Measurements from ENCODE around the gene POLK.
"Not testable (repeated sequence)": the region's sequence is repeated elsewhere in the genome, so short reads cannot be mapped to it uniquely, and the experiment has no call there.

The POLK gene

GRCh38 chr5:75511435-75512382, at the start of gene POLK, which contains the start of gene CERT1:
TSS of gene POLK (plus strand) at chr5:75511891.
TSS of gene CERT1 (minus strand) at chr5:75511629. CDS start at chr5:75511207, 422 bp downstream.
- peak; percentile 81 to 89 for DNase-seq (ENCODE audit: low read depth in 2 of 2)

GRCh38 chr5:75463726-75464125, 48.0 kb upstream of the POLK start:
- DNase-seq (ENCODE audit: low read depth in 2 of 2): no peak

- DNase-seq (ENCODE audit: low read depth in 2 of 2): no peak
These were observed 46.2 kb upstream of the POLK start for GRCh38 chr5:75465480-75465879.

GRCh38 chr5:75466006-75466716, 45.5 kb upstream of the POLK start:
- DNase-seq (ENCODE audit: low read depth in 2 of 2): no peak

- no peak for DNase-seq (ENCODE audit: low read depth in 2 of 2)
These were observed 43.1 kb upstream of the POLK start for GRCh38 chr5:75468593-75468992.

- DNase-seq (ENCODE audit: low read depth in 2 of 2): no peak
These were observed 42.7 kb upstream of the POLK start for GRCh38 chr5:75469017-75469416.

- DNase-seq (ENCODE audit: low read depth in 2 of 2): no peak
These were observed 40.5 kb upstream of the POLK start for GRCh38 chr5:75471193-75471592.

- no peak for DNase-seq (ENCODE audit: low read depth in 2 of 2)
These were observed 38.7 kb upstream of the POLK start for GRCh38 chr5:75472973-75473372.

GRCh38 chr5:75473463-75473862, 38.2 kb upstream of the POLK start:
- no peak for DNase-seq (ENCODE audit: low read depth in 2 of 2)

GRCh38 chr5:75475364-75475763, 36.3 kb upstream of the POLK start:
- DNase-seq (ENCODE audit: low read depth in 2 of 2): no peak

GRCh38 chr5:75481024-75481423, 30.7 kb upstream of the POLK start:
- no peak for DNase-seq (ENCODE audit: low read depth in 2 of 2)

- no peak for DNase-seq (ENCODE audit: low read depth in 2 of 2)
These were observed 29.2 kb upstream of the POLK start for GRCh38 chr5:75482482-75482881.

- no peak for DNase-seq (ENCODE audit: low read depth in 2 of 2)
These were observed 27.1 kb upstream of the POLK start for GRCh38 chr5:75484605-75485004.

- not testable (repeated sequence) for DNase-seq (ENCODE audit: low read depth in 2 of 2)
These were observed 21.8 kb upstream of the POLK start for GRCh38 chr5:75489847-75490246.

- DNase-seq (ENCODE audit: low read depth in 2 of 2): no peak
These were observed 20.1 kb upstream of the POLK start for GRCh38 chr5:75491621-75492020.

GRCh38 chr5:75496026-75496425, 15.7 kb upstream of the POLK start:
- no peak for DNase-seq (ENCODE audit: low read depth in 2 of 2)

- no peak for DNase-seq (ENCODE audit: low read depth in 2 of 2)
These were observed 13.4 kb upstream of the POLK start for GRCh38 chr5:75498208-75498777.

GRCh38 chr5:75498875-75499274, 12.8 kb upstream of the POLK start:
- not testable (repeated sequence) for DNase-seq (ENCODE audit: low read depth in 2 of 2)

GRCh38 chr5:75505112-75505511, 6.6 kb upstream of the POLK start:
- DNase-seq (ENCODE audit: low read depth in 2 of 2): not testable (repeated sequence)

GRCh38 chr5:75507841-75508240, 3.9 kb upstream of the POLK start:
- no peak for DNase-seq (ENCODE audit: low read depth in 2 of 2)

- no peak for DNase-seq (ENCODE audit: low read depth in 2 of 2)
These were observed 2.1 kb upstream of the POLK start for GRCh38 chr5:75509546-75509945.

GRCh38 chr5:75509956-75510355, 1.7 kb upstream of the POLK start:
- no peak for DNase-seq (ENCODE audit: low read depth in 2 of 2)
